Measurements from ENCODE around the gene SRSF5. TPM values are rescaled to one million over a fixed set of nuclear protein-coding genes. Genes with fewer than 3 reads are reported as not detected.

Gene SRSF5
- total RNA-seq, 6 donors from 2014 or later = 238 to 1,033 (median 288) TPM

- Histone ChIP-seq H3K9me3 (no peaks in the 10 kb centered on the region), H3K27ac (no peak overlapping the region), H3K4me1 (peaks cover 34 to 49% (median 36%) of the 10 kb centered on the region in 4 donors), H3K36me3 (peaks cover 42 to 97% (median 79%) of the 10 kb centered on the region in 4 donors), H3K27me3 (no peaks in the 10 kb centered on the region), H3K4me3 (no peak overlapping the region)
- DNase-seq (no peak), ATAC-seq (ENCODE audit: low FRiP score in 2 of 2) (no peak)
- TF ChIP-seq POLR2A (IDR thresholded peaks at IDR 0.05) (no peak), POLR2AphosphoS5 (IDR thresholded peaks at IDR 0.05) (no peak), CTCF (IDR thresholded peaks at IDR 0.05) (no peak), EP300 (IDR thresholded peaks at IDR 0.05) (no peak)
- WGBS, 2 donors = 91 to 95% methylated on average over 11 of the region's 11 CpGs
Measured at GRCh38 chr14:69772082-69773017, 5.4 kb downstream of the SRSF5 start.

GRCh38 chr14:69773571-69774276 lies 6.8 kb downstream of the SRSF5 start:
- DNase-seq = no peak
- H3K27ac ChIP-seq = no peak overlapping the region
- no peaks in the 10 kb centered on the region for H3K27me3 ChIP-seq
- H3K36me3 ChIP-seq = peaks cover 37 to 99% (median 82%) of the 10 kb centered on the region in 4 donors
- WGBS, 2 donors = 88 to 95% methylated on average over 7 of the region's 7 CpGs
- no peaks in the 10 kb centered on the region for H3K9me3 ChIP-seq
- H3K4me3 ChIP-seq = no peak overlapping the region
- H3K4me1 ChIP-seq = peaks cover 28 to 41% (median 29%) of the 10 kb centered on the region in 4 donors
- TF ChIP-seq EP300 (IDR thresholded peaks at IDR 0.05) (no peak), POLR2AphosphoS5 (IDR thresholded peaks at IDR 0.05) (no peak), CTCF (IDR thresholded peaks at IDR 0.05) (no peak), POLR2A (IDR thresholded peaks at IDR 0.05) (no peak)
- ATAC-seq (ENCODE audit: low FRiP score in 2 of 2) = no peak

- DNase-seq (no peak), ATAC-seq (ENCODE audit: low FRiP score in 2 of 2) (no peak)
- Histone ChIP-seq H3K9me3 (no peaks in the 10 kb centered on the region), H3K27me3 (no peaks in the 10 kb centered on the region), H3K27ac (no peak overlapping the region), H3K4me3 (no peak overlapping the region), H3K4me1 (peaks cover 15 to 28% (median 16%) of the 10 kb centered on the region in 4 donors), H3K36me3 (peaks cover 24 to 99% (median 72%) of the 10 kb centered on the region in 4 donors)
- WGBS, 2 donors = 84 to 85% methylated on average over 3 of the region's 3 CpGs
- TF ChIP-seq CTCF (IDR thresholded peaks at IDR 0.05) (no peak), POLR2A (IDR thresholded peaks at IDR 0.05) (no peak), POLR2AphosphoS5 (IDR thresholded peaks at IDR 0.05) (no peak), EP300 (IDR thresholded peaks at IDR 0.05) (no peak)
Measured at GRCh38 chr14:69775012-69775411, 8.1 kb downstream of the SRSF5 start.

GRCh38 chr14:69776875-69777453 lies 10.0 kb downstream of the SRSF5 start:
- TF ChIP-seq POLR2A (IDR thresholded peaks at IDR 0.05) (no peak), POLR2AphosphoS5 (IDR thresholded peaks at IDR 0.05) (no peak), CTCF (IDR thresholded peaks at IDR 0.05) (no peak), EP300 (IDR thresholded peaks at IDR 0.05) (no peak)
- WGBS, 2 donors = 94 to 96% methylated on average over 4 of the region's 4 CpGs

More at GRCh38 chr14:69776875-69777453, 10.0 kb downstream of the SRSF5 start:
- no peak for DNase-seq
- no peak overlapping the region for H3K4me3 ChIP-seq
- peaks cover 6 to 89% (median 53%) of the 10 kb centered on the region in 4 donors for H3K36me3 ChIP-seq
- no peak overlapping the region for H3K27ac ChIP-seq
- no peaks in the 10 kb centered on the region for H3K27me3 ChIP-seq
- H3K9me3 ChIP-seq = no peaks in the 10 kb centered on the region
- peaks cover 0 to 13% (median 2%) of the 10 kb centered on the region in 4 donors for H3K4me1 ChIP-seq
- no peak for ATAC-seq (ENCODE audit: low FRiP score in 2 of 2)
